Measurements from ENCODE around the gene SPPL2C. TPM values are rescaled to one million over a fixed set of nuclear protein-coding genes. Genes with fewer than 3 reads are reported as not detected.

The SPPL2C gene
- total RNA-seq, 3 donors from 2014 or later: not detected

DNA sequence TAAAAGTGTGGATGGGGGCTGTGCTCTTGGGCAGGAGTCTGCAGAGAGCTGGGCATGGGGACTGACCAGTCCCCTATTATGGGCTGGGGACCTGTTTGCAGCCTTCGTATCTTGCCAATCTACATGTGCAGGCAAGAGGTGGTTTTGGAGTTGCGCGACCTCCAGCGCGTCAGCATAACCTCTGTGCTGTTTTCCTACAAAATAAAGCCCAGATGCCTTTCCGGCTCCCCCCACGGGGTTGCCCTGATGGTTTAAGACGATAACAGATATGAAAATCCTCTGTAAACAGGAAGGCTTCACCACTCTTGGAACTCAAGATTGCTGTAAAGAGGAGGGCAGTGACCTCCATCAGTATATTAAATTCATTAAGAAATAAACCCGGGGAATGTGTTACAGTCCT, 16.5 kb upstream of the SPPL2C start:
- intact Hi-C loops (cut with DNase I; ENCODE audit: low total_unique reads): no loop called here

DNA sequence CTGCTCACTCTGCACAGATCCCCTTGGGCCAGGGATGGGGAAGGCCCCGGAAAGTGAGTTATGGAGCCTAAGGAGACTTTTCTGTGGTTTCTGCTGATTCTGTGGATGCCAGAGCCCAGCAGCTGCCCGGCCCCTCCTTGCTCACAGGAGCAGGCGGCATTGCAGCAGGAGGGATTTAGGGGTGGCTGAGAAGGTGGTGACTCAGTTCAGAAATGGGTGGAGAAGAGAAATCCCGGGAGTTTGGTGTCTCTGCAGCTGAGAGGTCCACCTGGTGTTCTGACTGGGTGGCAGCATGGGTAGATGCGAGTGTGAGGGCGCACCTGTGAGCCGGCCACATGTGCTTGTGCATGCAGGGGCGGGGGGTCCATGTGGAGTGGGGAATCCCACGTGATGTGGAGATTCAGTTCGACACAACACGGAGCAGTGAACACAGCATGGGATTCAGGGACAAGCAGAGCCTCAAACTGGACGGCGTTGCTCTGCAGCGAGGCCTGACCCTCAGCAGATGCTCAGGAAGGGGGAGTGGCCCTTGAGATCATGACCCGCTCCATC, 16.0 kb upstream of the SPPL2C start:
- no peaks in the 10 kb centered on the region for H3K27me3 ChIP-seq
- no peak overlapping the region for H3K27ac ChIP-seq
- DNase-seq (ENCODE audit: low spot score in 2 of 2): no peak
- no peaks in the 10 kb centered on the region for H3K4me1 ChIP-seq
- H3K36me3 ChIP-seq: no peaks in the 10 kb centered on the region
- no peaks in the 10 kb centered on the region for H3K9me3 ChIP-seq
- H3K4me3 ChIP-seq: no peak overlapping the region
- intact Hi-C loops (cut with DNase I; ENCODE audit: low total_unique reads): no loop called here
- TF ChIP-seq POLR2A (IDR thresholded peaks at IDR 0.05) (no peak), CTCF (IDR thresholded peaks at IDR 0.05) (no peak), POLR2AphosphoS5 (IDR thresholded peaks at IDR 0.05) (no peak)

More for the DNA sequence above, 16.5 kb upstream of the SPPL2C start:
- Histone ChIP-seq H3K4me1 (no peaks in the 10 kb centered on the region), H3K27ac (no peak overlapping the region), H3K27me3 (no peaks in the 10 kb centered on the region), H3K9me3 (no peaks in the 10 kb centered on the region), H3K36me3 (no peaks in the 10 kb centered on the region), H3K4me3 (no peak overlapping the region)
- DNase-seq (ENCODE audit: low spot score in 2 of 2): no peak
- TF ChIP-seq POLR2AphosphoS5 (IDR thresholded peaks at IDR 0.05) (no peak), CTCF (IDR thresholded peaks at IDR 0.05) (no peak), POLR2A (IDR thresholded peaks at IDR 0.05) (no peak)

- DNase-seq (ENCODE audit: low spot score in 2 of 2): no peak
- Histone ChIP-seq H3K27ac (no peak overlapping the region), H3K9me3 (no peaks in the 10 kb centered on the region), H3K27me3 (peaks cover 0 to 1% of the 10 kb centered on the region in 2 donors), H3K4me3 (no peak overlapping the region), H3K4me1 (no peaks in the 10 kb centered on the region), H3K36me3 (no peaks in the 10 kb centered on the region)
- no peak for TF ChIP-seq POLR2AphosphoS5 (IDR thresholded peaks at IDR 0.05)
- no peak for TF ChIP-seq POLR2A (IDR thresholded peaks at IDR 0.05)
- TF ChIP-seq CTCF (IDR thresholded peaks at IDR 0.05): no peak
- intact Hi-C loops (cut with DNase I; ENCODE audit: low total_unique reads): loop anchor here (5.0 kb wide), 1 partner anchor 192 kb away; no protein-coding TSS in a partner anchor
Measured at GRCh38 chr17:45833920-45834319, 10.8 kb upstream of the SPPL2C start.

DNA sequence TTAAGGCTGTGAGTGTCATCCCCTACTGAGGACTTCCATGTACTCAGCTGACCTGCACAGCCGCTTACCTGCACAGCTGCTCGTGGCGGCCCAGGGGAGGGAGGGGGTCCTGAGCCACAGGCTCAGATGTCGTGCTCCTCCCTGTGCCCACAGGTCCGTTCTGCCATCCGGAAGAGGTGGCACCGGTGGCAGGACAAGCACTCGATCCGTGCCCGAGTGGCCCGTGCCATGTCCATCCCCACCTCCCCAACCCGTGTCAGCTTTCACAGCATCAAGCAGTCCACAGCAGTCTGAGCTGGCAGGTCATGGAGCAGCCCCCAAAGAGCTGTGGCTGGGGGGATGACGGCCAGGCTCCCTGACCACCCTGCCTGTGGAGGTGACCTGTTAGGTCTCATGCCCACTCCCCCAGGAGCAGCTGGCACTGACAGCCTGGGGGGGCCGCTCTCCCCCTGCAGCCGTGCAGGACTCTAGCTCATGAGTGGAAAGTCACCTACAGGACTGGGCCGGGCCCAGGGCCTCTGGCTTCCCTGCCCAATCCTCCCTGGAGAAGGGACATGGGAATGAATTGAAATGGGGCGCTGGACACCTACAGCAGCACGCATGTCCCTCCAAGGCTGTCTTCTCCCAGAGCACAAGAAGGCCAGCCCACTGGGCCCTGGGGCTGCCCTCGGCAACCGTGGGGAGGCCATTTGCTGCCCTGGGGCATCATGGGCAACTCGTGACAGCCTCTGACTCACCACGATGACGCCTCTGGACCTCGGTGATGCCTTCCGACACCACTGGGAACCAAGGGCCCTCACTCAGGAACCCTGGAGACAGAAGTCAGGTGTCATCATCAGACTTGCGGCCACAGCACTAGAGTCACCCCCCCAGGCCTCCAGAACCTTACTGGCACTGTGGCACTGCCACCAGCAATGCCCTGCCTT, 9.9 kb upstream of the SPPL2C start:
- H3K9me3 ChIP-seq: no peaks in the 10 kb centered on the region
- H3K4me1 ChIP-seq: no peaks in the 10 kb centered on the region
- no peak for DNase-seq (ENCODE audit: low spot score in 2 of 2)
- intact Hi-C loops (cut with DNase I; ENCODE audit: low total_unique reads): loop anchor here (5.0 kb wide), 1 partner anchor 192 kb away; no protein-coding TSS in a partner anchor
- H3K27ac ChIP-seq: no peak overlapping the region
- H3K4me3 ChIP-seq: no peak overlapping the region
- TF ChIP-seq POLR2A (IDR thresholded peaks at IDR 0.05): no peak
- TF ChIP-seq POLR2AphosphoS5 (IDR thresholded peaks at IDR 0.05): no peak
- no peak for TF ChIP-seq CTCF (IDR thresholded peaks at IDR 0.05)
- peaks cover 0 to 7% of the 10 kb centered on the region in 2 donors for H3K27me3 ChIP-seq
- H3K36me3 ChIP-seq: no peaks in the 10 kb centered on the region

DNA sequence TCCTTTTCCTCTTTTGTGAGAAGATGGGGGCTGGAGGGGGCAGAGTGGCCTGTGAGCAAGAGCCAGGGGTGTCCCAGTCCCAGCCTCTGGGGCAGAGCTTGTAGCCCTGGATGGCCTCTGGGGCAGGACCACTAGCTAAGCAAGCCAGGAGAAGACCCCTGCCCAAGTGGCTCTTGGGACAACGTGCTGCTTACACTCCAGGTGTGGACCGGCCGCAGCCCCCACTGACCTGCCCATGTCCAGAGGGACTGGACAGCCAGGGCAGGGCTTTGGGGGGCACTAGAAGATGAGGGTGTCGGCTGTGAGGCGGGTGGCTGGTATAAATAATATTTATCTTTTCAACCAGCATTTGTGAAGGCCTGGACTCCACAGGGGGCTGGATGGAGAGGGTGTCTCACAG, 9.2 kb upstream of the SPPL2C start:
- Histone ChIP-seq H3K27me3 (peaks cover 0 to 10% of the 10 kb centered on the region in 2 donors), H3K4me3 (no peak overlapping the region), H3K36me3 (no peaks in the 10 kb centered on the region), H3K9me3 (no peaks in the 10 kb centered on the region), H3K4me1 (no peaks in the 10 kb centered on the region), H3K27ac (no peak overlapping the region)
- intact Hi-C loops (cut with DNase I; ENCODE audit: low total_unique reads): no loop called here
- no peak for TF ChIP-seq CTCF (IDR thresholded peaks at IDR 0.05)
- no peak for TF ChIP-seq POLR2A (IDR thresholded peaks at IDR 0.05)
- no peak for TF ChIP-seq POLR2AphosphoS5 (IDR thresholded peaks at IDR 0.05)
- no peak for DNase-seq (ENCODE audit: low spot score in 2 of 2)

Data from breast epithelium (tissue), 4 donors.